HEK293 (cell line): ENCODE results near the gene CHST14.

ENCODE experiments used
- BCL11A ChIP-seq: fragments of 450-650 bp; formaldehyde crosslinking; IDR thresholded peaks from 2 replicates; pipeline ENCODE4 v1.5.1; 2016; ENCODE audit warnings: low read depth, missing biosample characterization, missing genetic modification characterization
- CTCF ChIP-seq: fragments of 450-650 bp; formaldehyde crosslinking; IDR thresholded peaks from 2 replicates; pipeline ENCODE4 v1.5.1; 2016; ENCODE audit warnings: missing biosample characterization, missing genetic modification characterization
- EGR2 ChIP-seq: fragments of 450-650 bp; formaldehyde crosslinking; IDR thresholded peaks from 2 replicates; pipeline ENCODE4 v1.5.1; 2016; ENCODE audit warnings: low read depth, missing biosample characterization, missing genetic modification characterization
- PATZ1 ChIP-seq: fragments of 450-650 bp; formaldehyde crosslinking; IDR thresholded peaks from 2 replicates; pipeline ENCODE4 v1.5.1; 2016; ENCODE audit warnings: missing biosample characterization, missing genetic modification characterization
- ZEB2 ChIP-seq: fragments of 450-650 bp; formaldehyde crosslinking; IDR thresholded peaks from 2 replicates; pipeline ENCODE4 v1.5.1; 2016; ENCODE audit warnings: missing biosample characterization, missing genetic modification characterization
- ZNF18 ChIP-seq: fragments of 450-650 bp; formaldehyde crosslinking; IDR thresholded peaks from 2 replicates; pipeline ENCODE4 v1.5.1; 2016; ENCODE audit warnings: missing biosample characterization, missing genetic modification characterization
- ZNF292 ChIP-seq: fragments of 450-650 bp; formaldehyde crosslinking; IDR thresholded peaks from 2 replicates; pipeline ENCODE4 v1.5.1; 2016; ENCODE audit warnings: low read depth, missing biosample characterization, missing genetic modification characterization, borderline replicate concordance
- ZNF398 ChIP-seq: fragments of 450-650 bp; formaldehyde crosslinking; IDR thresholded peaks from 2 replicates; pipeline ENCODE4 v1.5.1; 2017; ENCODE audit warnings: missing biosample characterization, missing genetic modification characterization
- ZNF404 ChIP-seq: fragments of 450-650 bp; formaldehyde crosslinking; IDR thresholded peaks from 2 replicates; pipeline ENCODE4 v1.5.1; 2017; ENCODE audit warnings: missing biosample characterization, missing genetic modification characterization
- ZNF426 ChIP-seq: fragments of 450-650 bp; formaldehyde crosslinking; IDR thresholded peaks from 2 replicates; pipeline ENCODE4 v1.5.1; 2017; ENCODE audit warnings: missing biosample characterization, missing genetic modification characterization, mild to moderate bottlenecking, inconsistent platforms, moderate library complexity

GRCh38 chr15:40456299-40456712 is 14.5 kb upstream of the CHST14 start:
- TF ChIP-seq CTCF (no peak), ZNF18 (tag by site-specific recombination) (no peak), EGR2 (tag by site-specific recombination) (no peak), ZNF292 (tag by site-specific recombination) (no peak), ZNF398 (tag by site-specific recombination) (no peak), ZNF426 (tag by site-specific recombination) (no peak), BCL11A (tag by site-specific recombination) (no peak), ZNF404 (no peak), PATZ1 (tag by site-specific recombination) (no peak), ZEB2 (tag by site-specific recombination) (no peak)
